ENCODE data around the gene NFYC. TPM values are rescaled to one million over a fixed set of nuclear protein-coding genes. Genes with fewer than 3 reads are reported as not detected.

The NFYC gene
- total RNA-seq, 1 experiment from 2014 or later: 46.5 TPM

DNA sequence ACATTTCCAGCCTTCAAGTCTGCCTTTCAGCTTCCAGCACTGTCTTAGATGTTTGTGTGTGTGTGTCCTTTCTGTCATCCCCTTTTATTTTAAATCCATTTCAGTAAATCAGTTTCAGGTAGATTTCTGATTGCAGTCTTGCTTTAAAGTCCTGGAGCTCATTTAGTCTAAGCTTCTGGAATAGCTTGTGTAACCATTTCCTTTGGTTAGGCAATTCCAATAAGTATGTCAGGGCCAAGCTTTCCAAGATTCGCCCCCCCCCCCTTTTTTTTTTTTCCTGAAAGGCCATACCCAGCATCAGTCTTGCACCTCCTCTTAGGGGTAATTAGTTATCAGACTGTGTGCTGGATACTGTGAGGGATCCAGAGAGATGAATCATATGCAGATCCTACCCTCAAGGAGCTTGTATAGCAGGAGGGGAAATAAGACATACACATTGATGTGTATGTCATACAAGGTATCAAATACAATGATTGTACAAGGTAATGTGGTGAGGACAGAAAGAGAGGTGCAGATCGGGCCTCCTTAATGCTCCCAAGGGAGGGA, 41.3 kb downstream of the NFYC start:
- Mint-ChIP-seq H3K27me3 (ENCODE audit: low read depth) (no peaks in the 10 kb centered on the region), H3K9me3 (no peaks in the 10 kb centered on the region), H3K4me1 (peaks cover 39% of the 10 kb centered on the region), H3K4me3 (peak overlapping the region; percentile 29; the same call in 1 of the 2 replicates), H3K36me3 (peaks cover 11% of the 10 kb centered on the region), H3K27ac (peak overlapping the region; percentile 26)
- ChIA-PET CTCF (interaction anchor here (0.6 to 1.9 kb wide), 4 partner anchors 41 to 92 kb away, joined by 3 to 5 read pairs (median 4); partner anchors contain the start of gene NFYC), POLR2A (interaction anchor here (0.6 to 0.7 kb wide), 2 partner anchors 10 to 42 kb away, joined by 3 read pairs; partner anchors contain the start of gene NFYC)
- TF ChIP-seq CBFB (CRISPR knock-in tag; IDR thresholded peaks at IDR 0.05; ENCODE audit: low read depth) (no peak), SMAD3 (CRISPR knock-in tag; IDR thresholded peaks at IDR 0.05; ENCODE audit: borderline replicate concordance) (no peak), FOXJ3 (CRISPR knock-in tag; IDR thresholded peaks at IDR 0.05; ENCODE audit: borderline replicate concordance) (no peak), FOXP1 (CRISPR knock-in tag; IDR thresholded peaks at IDR 0.05; ENCODE audit: borderline replicate concordance) (no peak), ZNF263 (CRISPR knock-in tag; IDR thresholded peaks at IDR 0.05; ENCODE audit: low read depth) (no peak), RORB (CRISPR knock-in tag; IDR thresholded peaks at IDR 0.05) (no peak), IRF2 (CRISPR knock-in tag; IDR thresholded peaks at IDR 0.05; ENCODE audit: borderline replicate concordance, low read depth) (no peak), ZNF121 (CRISPR knock-in tag; IDR thresholded peaks at IDR 0.05) (no peak), TCF7 (CRISPR knock-in tag; IDR thresholded peaks at IDR 0.05; ENCODE audit: low read depth) (no peak), NR3C1 (CRISPR knock-in tag; conservative IDR thresholded peaks at IDR 0.05; ENCODE audit: low read depth) (no peak), KAT7 (CRISPR knock-in tag; IDR thresholded peaks at IDR 0.05; ENCODE audit: borderline replicate concordance) (no peak)
- TF ChIP-seq, protein P1, sequence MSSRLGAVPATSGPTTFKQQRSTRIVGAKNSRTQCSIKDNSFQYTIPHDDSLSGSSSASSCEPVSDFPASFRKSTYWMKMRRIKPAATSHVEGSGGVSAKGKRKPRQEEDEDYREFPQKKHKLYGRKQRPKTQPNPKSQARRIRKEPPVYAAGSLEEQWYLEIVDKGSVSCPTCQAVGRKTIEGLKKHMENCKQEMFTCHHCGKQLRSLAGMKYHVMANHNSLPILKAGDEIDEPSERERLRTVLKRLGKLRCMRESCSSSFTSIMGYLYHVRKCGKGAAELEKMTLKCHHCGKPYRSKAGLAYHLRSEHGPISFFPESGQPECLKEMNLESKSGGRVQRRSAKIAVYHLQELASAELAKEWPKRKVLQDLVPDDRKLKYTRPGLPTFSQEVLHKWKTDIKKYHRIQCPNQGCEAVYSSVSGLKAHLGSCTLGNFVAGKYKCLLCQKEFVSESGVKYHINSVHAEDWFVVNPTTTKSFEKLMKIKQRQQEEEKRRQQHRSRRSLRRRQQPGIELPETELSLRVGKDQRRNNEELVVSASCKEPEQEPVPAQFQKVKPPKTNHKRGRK (CRISPR knock-in tag; IDR thresholded peaks at IDR 0.05; ENCODE audit: borderline replicate concordance): no peak
- TF ChIP-seq, protein P2, sequence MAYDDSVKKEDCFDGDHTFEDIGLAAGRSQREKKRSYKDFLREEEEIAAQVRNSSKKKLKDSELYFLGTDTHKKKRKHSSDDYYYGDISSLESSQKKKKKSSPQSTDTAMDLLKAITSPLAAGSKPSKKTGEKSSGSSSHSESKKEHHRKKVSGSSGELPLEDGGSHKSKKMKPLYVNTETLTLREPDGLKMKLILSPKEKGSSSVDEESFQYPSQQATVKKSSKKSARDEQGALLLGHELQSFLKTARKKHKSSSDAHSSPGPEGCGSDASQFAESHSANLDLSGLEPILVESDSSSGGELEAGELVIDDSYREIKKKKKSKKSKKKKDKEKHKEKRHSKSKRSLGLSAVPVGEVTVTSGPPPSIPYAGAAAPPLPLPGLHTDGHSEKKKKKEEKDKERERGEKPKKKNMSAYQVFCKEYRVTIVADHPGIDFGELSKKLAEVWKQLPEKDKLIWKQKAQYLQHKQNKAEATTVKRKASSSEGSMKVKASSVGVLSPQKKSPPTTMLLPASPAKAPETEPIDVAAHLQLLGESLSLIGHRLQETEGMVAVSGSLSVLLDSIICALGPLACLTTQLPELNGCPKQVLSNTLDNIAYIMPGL (CRISPR knock-in tag; IDR thresholded peaks at IDR 0.05): no peak
- TF ChIP-seq, protein P3, sequence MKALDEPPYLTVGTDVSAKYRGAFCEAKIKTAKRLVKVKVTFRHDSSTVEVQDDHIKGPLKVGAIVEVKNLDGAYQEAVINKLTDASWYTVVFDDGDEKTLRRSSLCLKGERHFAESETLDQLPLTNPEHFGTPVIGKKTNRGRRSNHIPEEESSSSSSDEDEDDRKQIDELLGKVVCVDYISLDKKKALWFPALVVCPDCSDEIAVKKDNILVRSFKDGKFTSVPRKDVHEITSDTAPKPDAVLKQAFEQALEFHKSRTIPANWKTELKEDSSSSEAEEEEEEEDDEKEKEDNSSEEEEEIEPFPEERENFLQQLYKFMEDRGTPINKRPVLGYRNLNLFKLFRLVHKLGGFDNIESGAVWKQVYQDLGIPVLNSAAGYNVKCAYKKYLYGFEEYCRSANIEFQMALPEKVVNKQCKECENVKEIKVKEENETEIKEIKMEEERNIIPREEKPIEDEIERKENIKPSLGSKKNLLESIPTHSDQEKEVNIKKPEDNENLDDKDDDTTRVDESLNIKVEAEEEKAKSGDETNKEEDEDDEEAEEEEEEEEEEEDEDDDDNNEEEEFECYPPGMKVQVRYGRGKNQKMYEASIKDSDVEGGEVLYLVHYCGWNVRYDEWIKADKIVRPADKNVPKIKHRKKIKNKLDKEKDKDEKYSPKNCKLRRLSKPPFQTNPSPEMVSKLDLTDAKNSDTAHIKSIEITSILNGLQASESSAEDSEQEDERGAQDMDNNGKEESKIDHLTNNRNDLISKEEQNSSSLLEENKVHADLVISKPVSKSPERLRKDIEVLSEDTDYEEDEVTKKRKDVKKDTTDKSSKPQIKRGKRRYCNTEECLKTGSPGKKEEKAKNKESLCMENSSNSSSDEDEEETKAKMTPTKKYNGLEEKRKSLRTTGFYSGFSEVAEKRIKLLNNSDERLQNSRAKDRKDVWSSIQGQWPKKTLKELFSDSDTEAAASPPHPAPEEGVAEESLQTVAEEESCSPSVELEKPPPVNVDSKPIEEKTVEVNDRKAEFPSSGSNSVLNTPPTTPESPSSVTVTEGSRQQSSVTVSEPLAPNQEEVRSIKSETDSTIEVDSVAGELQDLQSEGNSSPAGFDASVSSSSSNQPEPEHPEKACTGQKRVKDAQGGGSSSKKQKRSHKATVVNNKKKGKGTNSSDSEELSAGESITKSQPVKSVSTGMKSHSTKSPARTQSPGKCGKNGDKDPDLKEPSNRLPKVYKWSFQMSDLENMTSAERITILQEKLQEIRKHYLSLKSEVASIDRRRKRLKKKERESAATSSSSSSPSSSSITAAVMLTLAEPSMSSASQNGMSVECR (CRISPR knock-in tag; IDR thresholded peaks at IDR 0.05; ENCODE audit: borderline replicate concordance): no peak
- TF ChIP-seq, protein P4, sequence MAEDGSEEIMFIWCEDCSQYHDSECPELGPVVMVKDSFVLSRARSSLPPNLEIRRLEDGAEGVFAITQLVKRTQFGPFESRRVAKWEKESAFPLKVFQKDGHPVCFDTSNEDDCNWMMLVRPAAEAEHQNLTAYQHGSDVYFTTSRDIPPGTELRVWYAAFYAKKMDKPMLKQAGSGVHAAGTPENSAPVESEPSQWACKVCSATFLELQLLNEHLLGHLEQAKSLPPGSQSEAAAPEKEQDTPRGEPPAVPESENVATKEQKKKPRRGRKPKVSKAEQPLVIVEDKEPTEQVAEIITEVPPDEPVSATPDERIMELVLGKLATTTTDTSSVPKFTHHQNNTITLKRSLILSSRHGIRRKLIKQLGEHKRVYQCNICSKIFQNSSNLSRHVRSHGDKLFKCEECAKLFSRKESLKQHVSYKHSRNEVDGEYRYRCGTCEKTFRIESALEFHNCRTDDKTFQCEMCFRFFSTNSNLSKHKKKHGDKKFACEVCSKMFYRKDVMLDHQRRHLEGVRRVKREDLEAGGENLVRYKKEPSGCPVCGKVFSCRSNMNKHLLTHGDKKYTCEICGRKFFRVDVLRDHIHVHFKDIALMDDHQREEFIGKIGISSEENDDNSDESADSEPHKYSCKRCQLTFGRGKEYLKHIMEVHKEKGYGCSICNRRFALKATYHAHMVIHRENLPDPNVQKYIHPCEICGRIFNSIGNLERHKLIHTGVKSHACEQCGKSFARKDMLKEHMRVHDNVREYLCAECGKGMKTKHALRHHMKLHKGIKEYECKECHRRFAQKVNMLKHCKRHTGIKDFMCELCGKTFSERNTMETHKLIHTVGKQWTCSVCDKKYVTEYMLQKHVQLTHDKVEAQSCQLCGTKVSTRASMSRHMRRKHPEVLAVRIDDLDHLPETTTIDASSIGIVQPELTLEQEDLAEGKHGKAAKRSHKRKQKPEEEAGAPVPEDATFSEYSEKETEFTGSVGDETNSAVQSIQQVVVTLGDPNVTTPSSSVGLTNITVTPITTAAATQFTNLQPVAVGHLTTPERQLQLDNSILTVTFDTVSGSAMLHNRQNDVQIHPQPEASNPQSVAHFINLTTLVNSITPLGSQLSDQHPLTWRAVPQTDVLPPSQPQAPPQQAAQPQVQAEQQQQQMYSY (CRISPR knock-in tag; IDR thresholded peaks at IDR 0.05): no peak
- TF ChIP-seq, protein P5, sequence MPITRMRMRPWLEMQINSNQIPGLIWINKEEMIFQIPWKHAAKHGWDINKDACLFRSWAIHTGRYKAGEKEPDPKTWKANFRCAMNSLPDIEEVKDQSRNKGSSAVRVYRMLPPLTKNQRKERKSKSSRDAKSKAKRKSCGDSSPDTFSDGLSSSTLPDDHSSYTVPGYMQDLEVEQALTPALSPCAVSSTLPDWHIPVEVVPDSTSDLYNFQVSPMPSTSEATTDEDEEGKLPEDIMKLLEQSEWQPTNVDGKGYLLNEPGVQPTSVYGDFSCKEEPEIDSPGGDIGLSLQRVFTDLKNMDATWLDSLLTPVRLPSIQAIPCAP (CRISPR knock-in tag; IDR thresholded peaks at IDR 0.05): no peak
- TF ChIP-seq, protein P6, sequence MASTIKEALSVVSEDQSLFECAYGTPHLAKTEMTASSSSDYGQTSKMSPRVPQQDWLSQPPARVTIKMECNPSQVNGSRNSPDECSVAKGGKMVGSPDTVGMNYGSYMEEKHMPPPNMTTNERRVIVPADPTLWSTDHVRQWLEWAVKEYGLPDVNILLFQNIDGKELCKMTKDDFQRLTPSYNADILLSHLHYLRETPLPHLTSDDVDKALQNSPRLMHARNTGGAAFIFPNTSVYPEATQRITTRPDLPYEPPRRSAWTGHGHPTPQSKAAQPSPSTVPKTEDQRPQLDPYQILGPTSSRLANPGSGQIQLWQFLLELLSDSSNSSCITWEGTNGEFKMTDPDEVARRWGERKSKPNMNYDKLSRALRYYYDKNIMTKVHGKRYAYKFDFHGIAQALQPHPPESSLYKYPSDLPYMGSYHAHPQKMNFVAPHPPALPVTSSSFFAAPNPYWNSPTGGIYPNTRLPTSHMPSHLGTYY (CRISPR knock-in tag; IDR thresholded peaks at IDR 0.05): no peak
- TF ChIP-seq, protein P7, sequence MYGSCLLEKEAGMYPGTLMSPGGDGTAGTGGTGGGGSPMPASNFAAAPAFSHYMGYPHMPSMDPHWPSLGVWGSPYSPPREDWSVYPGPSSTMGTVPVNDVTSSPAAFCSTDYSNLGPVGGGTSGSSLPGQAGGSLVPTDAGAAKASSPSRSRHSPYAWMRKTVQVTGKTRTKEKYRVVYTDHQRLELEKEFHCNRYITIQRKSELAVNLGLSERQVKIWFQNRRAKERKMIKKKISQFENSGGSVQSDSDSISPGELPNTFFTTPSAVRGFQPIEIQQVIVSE (CRISPR knock-in tag; IDR thresholded peaks at IDR 0.05; ENCODE audit: borderline replicate concordance): no peak
- TF ChIP-seq, protein P8, sequence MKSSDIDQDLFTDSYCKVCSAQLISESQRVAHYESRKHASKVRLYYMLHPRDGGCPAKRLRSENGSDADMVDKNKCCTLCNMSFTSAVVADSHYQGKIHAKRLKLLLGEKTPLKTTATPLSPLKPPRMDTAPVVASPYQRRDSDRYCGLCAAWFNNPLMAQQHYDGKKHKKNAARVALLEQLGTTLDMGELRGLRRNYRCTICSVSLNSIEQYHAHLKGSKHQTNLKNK (CRISPR knock-in tag; IDR thresholded peaks at IDR 0.05): no peak
- no peak for ATAC-seq
- DNase-seq (ENCODE audit: low spot score): no peak
